Measurements from ENCODE around the gene SMIM10.
"Not testable (repeated sequence)": the region's sequence is repeated elsewhere in the genome, so short reads cannot be mapped to it uniquely, and the experiment has no call there.

- not testable (repeated sequence) for TF ChIP-seq CTCF, POLR2A (IDR thresholded peaks at IDR 0.05)
Measured at GRCh38 chrX:134946364-134946763, 44.4 kb upstream of the SMIM10 start.

All from thyroid gland (tissue), 4 donors.